Osteocyte (in vitro differentiated cells): ENCODE results near the gene CDR2. TPM values are rescaled to one million over a fixed set of nuclear protein-coding genes. Genes with fewer than 3 reads are reported as not detected.

Experiments used
- DNase-seq: peaks from one replicate; pipeline ENCODE4 v3.0.0; 2021; ENCODE audit warnings: mixed read lengths; ENCODE audit not compliant: unreplicated experiment; ENCODE audit errors: extremely low spot score
- H3K27ac Mint-ChIP-seq: one replicate; pipeline ENCODE4 v1.8.0; 2021; ENCODE audit warnings: mild to moderate bottlenecking, mixed read lengths; ENCODE audit not compliant: unreplicated experiment
- H3K27me3 Mint-ChIP-seq: one replicate; pipeline ENCODE4 v1.8.0; 2021; ENCODE audit warnings: mixed read lengths; ENCODE audit not compliant: unreplicated experiment
- H3K36me3 Mint-ChIP-seq: one replicate; pipeline ENCODE4 v1.8.0; 2021; ENCODE audit warnings: mixed read lengths; ENCODE audit not compliant: unreplicated experiment
- H3K4me1 Mint-ChIP-seq: one replicate; pipeline ENCODE4 v1.8.0; 2021; ENCODE audit warnings: mixed read lengths; ENCODE audit not compliant: unreplicated experiment
- H3K4me3 Mint-ChIP-seq: one replicate; pipeline ENCODE4 v1.8.0; 2021; ENCODE audit warnings: mild to moderate bottlenecking, moderate library complexity, mixed read lengths; ENCODE audit not compliant: unreplicated experiment
- H3K9me3 Mint-ChIP-seq: one replicate; pipeline ENCODE4 v1.8.0; 2021; ENCODE audit warnings: mixed read lengths; ENCODE audit not compliant: unreplicated experiment
- long read RNA-seq: library from polyadenylated mRNA; unstranded; transcript quantifications from one replicate; pipeline ENCODE4 v2.0.0, GENCODE V29; 2021
- total RNA-seq: library from RNA; stranded (reverse); gene quantifications from 2 replicates; pipeline ENCODE4 v1.2.1, GENCODE V29; 2021
- TF ChIP-seq, protein P1 (sequence below): fragments of 200-600 bp; sonication (generic); IDR thresholded peaks from 2 replicates; pipeline ENCODE4 v1.5.0; 2021; ENCODE audit warnings: antibody characterized with exemption, mild to moderate bottlenecking, moderate library complexity

Gene CDR2
- total RNA-seq = 22.8 and 23.7 TPM in 2 replicates
- long read RNA-seq, partial matches to known transcripts = 1 of 11 reads
- long read RNA-seq, other reads (novel, unspliced or antisense) = 10 of 11 reads

DNA sequence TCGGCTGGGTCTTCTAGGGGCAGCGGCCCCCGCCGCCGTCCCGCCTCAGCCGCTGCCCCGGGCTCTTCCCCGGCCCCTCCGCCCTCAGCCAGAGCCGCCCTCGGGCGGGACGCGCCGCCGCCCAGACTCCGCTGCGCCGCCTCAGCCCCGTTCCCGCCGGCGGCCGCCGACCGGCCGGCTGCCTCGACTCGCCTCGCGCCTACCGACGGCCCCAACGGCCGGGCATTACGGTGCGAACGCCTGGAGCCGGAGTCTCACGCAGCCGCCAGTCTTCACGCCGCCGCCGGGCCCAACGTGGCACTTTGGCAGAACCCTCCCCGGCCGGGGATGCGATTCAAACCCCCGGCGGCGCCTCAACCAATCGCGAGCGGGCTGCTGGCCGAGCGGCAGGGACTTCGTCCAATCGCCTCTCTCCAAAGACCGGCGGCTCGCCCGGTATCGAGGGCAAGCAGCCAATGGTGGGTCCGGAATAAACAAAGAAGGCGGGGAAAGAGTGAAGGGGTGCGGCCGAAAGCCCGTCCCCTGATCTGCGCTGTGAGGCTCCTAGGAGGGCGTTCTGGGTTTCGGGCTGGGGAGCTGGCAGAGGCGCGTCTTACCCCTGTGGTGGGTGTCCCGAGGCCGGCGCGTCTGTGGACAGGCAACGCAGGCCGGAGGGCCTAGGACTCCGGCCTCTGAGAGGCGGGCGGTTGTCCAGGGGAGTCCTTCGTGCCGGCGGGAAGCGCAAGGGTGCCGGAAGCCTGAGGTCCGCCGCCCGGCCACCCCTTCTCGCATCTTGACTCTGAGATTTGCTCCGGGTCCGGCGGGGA lies at the start of gene CDR2:
TSS of gene CDR2 (minus strand) at position 309 of the 806 bp plus-strand sequence. CDS start 310 bp downstream, outside the sequence.
- no peaks in the 10 kb centered on the region for H3K36me3 Mint-ChIP-seq
- DNase-seq = peak; percentile 99
- H3K9me3 Mint-ChIP-seq = no peaks in the 10 kb centered on the region
- TF ChIP-seq, protein P1, sequence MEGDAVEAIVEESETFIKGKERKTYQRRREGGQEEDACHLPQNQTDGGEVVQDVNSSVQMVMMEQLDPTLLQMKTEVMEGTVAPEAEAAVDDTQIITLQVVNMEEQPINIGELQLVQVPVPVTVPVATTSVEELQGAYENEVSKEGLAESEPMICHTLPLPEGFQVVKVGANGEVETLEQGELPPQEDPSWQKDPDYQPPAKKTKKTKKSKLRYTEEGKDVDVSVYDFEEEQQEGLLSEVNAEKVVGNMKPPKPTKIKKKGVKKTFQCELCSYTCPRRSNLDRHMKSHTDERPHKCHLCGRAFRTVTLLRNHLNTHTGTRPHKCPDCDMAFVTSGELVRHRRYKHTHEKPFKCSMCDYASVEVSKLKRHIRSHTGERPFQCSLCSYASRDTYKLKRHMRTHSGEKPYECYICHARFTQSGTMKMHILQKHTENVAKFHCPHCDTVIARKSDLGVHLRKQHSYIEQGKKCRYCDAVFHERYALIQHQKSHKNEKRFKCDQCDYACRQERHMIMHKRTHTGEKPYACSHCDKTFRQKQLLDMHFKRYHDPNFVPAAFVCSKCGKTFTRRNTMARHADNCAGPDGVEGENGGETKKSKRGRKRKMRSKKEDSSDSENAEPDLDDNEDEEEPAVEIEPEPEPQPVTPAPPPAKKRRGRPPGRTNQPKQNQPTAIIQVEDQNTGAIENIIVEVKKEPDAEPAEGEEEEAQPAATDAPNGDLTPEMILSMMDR = no peak
- H3K27ac Mint-ChIP-seq = peak within 1 kb of the TSS; percentile 86
- H3K27me3 Mint-ChIP-seq = no peaks in the 10 kb centered on the region
- H3K4me3 Mint-ChIP-seq = peak within 1 kb of the TSS; percentile 93
- peaks cover 47% of the 10 kb centered on the region for H3K4me1 Mint-ChIP-seq

GRCh38 chr16:22423716-22424115 lies 49.3 kb upstream of the CDR2 start:
- TF ChIP-seq, protein P1 = no peak
- H3K4me3 Mint-ChIP-seq = no peak overlapping the region
- H3K36me3 Mint-ChIP-seq = peaks cover 12% of the 10 kb centered on the region
- H3K4me1 Mint-ChIP-seq = peaks cover 9% of the 10 kb centered on the region
- H3K27me3 Mint-ChIP-seq = no peaks in the 10 kb centered on the region
- no peak overlapping the region for H3K27ac Mint-ChIP-seq
- DNase-seq = peak; percentile 23
- no peaks in the 10 kb centered on the region for H3K9me3 Mint-ChIP-seq

DNA sequence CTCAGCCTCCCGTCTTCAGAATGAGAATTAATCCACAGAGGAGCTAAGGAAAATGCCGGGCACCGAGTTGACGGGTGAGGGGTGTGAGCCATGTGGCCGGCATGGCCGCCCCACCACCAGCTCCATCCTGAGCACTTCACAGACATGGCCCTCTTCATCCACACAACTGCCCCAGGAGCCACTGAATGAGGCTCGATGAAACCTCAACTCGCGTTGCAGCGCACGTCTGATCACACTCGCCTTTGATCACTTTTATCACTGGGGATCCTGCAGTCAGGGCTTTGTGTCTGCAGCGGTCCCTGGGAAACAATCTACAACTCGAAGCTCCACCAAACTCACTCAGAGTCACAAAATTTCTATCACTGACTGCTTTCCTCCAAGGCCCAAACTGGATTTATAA lies 46.7 kb upstream of the CDR2 start:
- H3K4me1 Mint-ChIP-seq = peaks cover 8% of the 10 kb centered on the region
- no peak overlapping the region for H3K4me3 Mint-ChIP-seq
- TF ChIP-seq, protein P1 = no peak
- H3K27me3 Mint-ChIP-seq = no peaks in the 10 kb centered on the region
- peak; percentile 64 for DNase-seq
- no peaks in the 10 kb centered on the region for H3K9me3 Mint-ChIP-seq
- H3K27ac Mint-ChIP-seq = no peak overlapping the region
- H3K36me3 Mint-ChIP-seq = peaks cover 11% of the 10 kb centered on the region

DNA sequence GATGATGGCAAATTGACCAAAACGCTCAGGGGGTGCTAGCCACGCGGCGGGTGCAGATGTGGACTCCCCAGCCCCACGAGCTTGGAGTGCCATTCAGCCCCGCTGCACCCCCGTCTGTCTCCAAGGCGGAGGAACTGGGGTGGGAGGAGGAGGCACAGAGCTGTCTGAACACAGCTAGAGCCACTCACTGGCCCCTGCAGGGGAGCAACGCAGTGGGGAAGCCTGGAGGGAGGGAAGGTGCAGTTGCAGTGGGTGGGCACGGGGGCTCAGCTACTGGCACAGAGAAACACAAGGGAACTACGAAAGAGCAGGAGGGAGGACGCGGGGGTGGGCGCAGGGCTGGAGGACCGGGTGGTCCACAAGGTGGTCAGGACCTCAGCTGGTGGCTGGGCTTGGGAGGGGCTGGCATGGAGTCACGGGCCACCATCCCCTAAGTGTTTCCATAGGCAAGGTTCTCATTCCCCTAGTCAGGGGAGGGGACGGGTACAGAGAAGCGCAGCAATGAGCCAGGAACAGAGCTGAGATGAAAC lies 46.3 kb upstream of the CDR2 start:
- H3K36me3 Mint-ChIP-seq = peaks cover 11% of the 10 kb centered on the region
- DNase-seq = peak; percentile 80
- TF ChIP-seq, protein P1 = no peak
- H3K4me3 Mint-ChIP-seq = no peak overlapping the region
- no peaks in the 10 kb centered on the region for H3K9me3 Mint-ChIP-seq
- H3K4me1 Mint-ChIP-seq = peaks cover 8% of the 10 kb centered on the region
- no peaks in the 10 kb centered on the region for H3K27me3 Mint-ChIP-seq
- H3K27ac Mint-ChIP-seq = no peak overlapping the region

DNA sequence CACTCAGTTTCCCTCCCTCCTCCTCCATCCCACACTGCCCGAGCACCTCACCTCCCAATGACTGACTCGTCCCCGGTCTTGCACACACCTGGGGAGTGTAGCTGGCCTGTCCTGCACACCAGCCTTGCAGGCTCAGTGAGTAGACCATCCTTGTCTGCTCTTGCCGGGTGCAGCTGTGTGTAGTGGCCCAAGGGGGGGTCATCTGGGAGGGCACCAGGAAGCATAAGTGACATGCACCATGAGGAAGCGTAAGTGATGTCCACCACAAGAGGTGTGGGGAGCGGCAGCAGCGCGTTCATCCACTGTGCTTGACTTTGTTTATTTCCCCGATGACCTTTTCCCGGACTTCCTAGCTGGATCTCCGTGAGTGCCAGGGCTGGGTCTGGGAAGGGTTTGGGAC lies 45.5 kb upstream of the CDR2 start:
- H3K4me1 Mint-ChIP-seq = peaks cover 4% of the 10 kb centered on the region
- H3K27me3 Mint-ChIP-seq = no peaks in the 10 kb centered on the region
- TF ChIP-seq, protein P1 = no peak
- H3K36me3 Mint-ChIP-seq = peaks cover 11% of the 10 kb centered on the region
- DNase-seq = peak; percentile 57
- H3K27ac Mint-ChIP-seq = no peak overlapping the region
- no peak overlapping the region for H3K4me3 Mint-ChIP-seq
- H3K9me3 Mint-ChIP-seq = no peaks in the 10 kb centered on the region
